ENCODE results near the gene TMEM205. TPM values are rescaled to one million over a fixed set of nuclear protein-coding genes. Genes with fewer than 3 reads are reported as not detected.
"Not testable (repeated sequence)": the region's sequence is repeated elsewhere in the genome, so short reads cannot be mapped to it uniquely, and the experiment has no call there.

The TMEM205 gene
- total and polyA plus RNA-seq, 3 donors from 2014 or later: 132 to 213 (median 174) TPM

DNA sequence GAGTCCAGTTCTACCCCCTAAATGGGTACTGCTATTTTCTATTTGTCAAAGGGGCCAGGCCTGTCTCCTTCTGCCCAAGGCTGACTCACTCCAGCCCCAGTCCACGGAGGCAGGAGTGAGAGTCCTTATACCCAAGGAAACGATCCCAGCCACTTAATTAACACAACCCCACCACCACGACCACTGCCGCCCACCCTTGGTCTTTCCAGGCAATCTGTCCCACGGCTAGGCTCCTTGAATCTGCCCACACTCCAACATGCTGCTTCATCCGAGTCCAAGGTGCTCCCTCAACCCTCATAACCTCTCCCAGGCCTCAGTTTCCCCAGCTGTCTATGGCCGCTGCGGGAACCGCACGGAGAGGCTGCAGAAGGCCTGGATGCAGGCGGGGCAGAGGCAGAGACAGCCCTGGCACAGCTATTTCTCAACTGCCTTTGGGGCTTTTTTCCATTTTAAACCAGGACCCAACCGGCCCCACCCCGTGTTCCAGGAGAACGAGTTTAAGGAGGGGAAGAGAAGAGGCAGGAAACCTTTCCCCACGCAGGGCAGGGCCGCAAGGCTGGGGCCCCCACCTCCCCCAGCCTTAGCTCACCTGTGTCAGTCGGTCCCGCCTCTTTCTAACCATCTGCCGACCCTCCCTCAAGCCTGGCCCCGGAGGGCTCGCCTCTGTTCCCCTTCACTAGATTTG, 7.4 kb downstream of the TMEM205 start:
- H3K9me3 ChIP-seq: no peaks in the 10 kb centered on the region
- WGBS, 2 donors: 27 to 37% methylated on average over 19 to 21 of the region's 21 CpGs
- TF ChIP-seq POLR2A (IDR thresholded peaks at IDR 0.05): no peak
- TF ChIP-seq, protein P1, sequence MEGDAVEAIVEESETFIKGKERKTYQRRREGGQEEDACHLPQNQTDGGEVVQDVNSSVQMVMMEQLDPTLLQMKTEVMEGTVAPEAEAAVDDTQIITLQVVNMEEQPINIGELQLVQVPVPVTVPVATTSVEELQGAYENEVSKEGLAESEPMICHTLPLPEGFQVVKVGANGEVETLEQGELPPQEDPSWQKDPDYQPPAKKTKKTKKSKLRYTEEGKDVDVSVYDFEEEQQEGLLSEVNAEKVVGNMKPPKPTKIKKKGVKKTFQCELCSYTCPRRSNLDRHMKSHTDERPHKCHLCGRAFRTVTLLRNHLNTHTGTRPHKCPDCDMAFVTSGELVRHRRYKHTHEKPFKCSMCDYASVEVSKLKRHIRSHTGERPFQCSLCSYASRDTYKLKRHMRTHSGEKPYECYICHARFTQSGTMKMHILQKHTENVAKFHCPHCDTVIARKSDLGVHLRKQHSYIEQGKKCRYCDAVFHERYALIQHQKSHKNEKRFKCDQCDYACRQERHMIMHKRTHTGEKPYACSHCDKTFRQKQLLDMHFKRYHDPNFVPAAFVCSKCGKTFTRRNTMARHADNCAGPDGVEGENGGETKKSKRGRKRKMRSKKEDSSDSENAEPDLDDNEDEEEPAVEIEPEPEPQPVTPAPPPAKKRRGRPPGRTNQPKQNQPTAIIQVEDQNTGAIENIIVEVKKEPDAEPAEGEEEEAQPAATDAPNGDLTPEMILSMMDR (IDR thresholded peaks at IDR 0.05): no peak
- H3K4me1 ChIP-seq: peaks cover 13% of the 10 kb centered on the region
- H3K27ac ChIP-seq: peak overlapping the region; percentile 52 to 76
- no peaks in the 10 kb centered on the region for H3K36me3 ChIP-seq (ENCODE audit: low read depth, missing control alignments)
- H3K27me3 ChIP-seq: no peaks in the 10 kb centered on the region
- DNase-seq: no peak
- intact Hi-C loops (cut with DNase I; ENCODE audit: low total_unique reads): no loop called here
- peak overlapping the region; percentile 61 to 65 for H3K4me3 ChIP-seq

DNA sequence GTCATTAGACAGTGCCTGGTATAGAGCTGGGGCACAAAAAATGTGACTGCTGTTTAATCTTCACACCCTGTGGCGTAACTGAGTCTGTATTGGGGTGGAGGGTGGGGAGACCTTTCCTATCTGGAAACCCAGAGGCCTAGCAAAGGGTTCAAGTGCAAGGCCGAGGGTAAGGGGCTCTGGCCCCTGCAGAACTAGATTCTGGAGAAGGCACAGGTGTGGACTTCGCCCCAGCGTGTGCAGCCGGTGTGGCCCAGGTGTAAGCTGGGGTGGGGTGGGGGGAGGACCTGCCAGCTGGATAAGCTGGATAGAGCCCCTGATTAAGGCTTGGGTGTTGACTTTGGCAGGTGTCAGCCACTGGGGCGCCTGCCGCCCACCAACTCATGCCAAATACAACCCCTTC, 7.9 kb downstream of the TMEM205 start:
- intact Hi-C loops (cut with DNase I; ENCODE audit: low total_unique reads): no loop called here
- TF ChIP-seq, protein P1 (IDR thresholded peaks at IDR 0.05): no peak
- no peak for TF ChIP-seq POLR2A (IDR thresholded peaks at IDR 0.05)
- Histone ChIP-seq H3K4me3 (no peak overlapping the region), H3K27me3 (no peaks in the 10 kb centered on the region), H3K27ac (no peak overlapping the region), H3K36me3 (ENCODE audit: low read depth, missing control alignments) (no peaks in the 10 kb centered on the region), H3K4me1 (peaks cover 13% of the 10 kb centered on the region), H3K9me3 (no peaks in the 10 kb centered on the region)
- WGBS, 2 donors: 88 to 89% methylated on average over 7 of the region's 7 CpGs
- DNase-seq: no peak

DNA sequence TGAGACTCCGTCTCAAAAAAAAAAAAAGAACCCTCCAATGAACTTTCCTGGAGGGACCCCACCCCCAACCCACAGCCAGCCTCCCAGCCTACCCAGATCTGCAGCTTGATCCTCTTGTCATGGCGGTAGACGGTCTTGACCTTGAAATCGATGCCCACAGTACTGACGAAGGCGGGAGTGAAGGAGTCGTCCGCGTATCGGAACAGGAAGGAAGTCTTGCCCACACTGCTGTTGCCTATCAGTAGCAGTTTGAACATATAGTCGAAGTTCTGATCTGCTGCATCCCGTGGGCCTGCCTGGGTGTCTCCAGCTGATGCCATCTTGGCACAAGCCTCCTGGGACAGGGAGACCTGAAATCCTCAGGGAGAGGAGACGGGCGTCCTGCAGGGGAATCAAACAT, 9.0 kb downstream of the TMEM205 start:
- Histone ChIP-seq H3K36me3 (ENCODE audit: low read depth, missing control alignments) (no peaks in the 10 kb centered on the region), H3K4me3 (no peak overlapping the region), H3K27me3 (no peaks in the 10 kb centered on the region), H3K4me1 (peaks cover 13% of the 10 kb centered on the region), H3K9me3 (no peaks in the 10 kb centered on the region), H3K27ac (no peak overlapping the region)
- intact Hi-C loops (cut with DNase I; ENCODE audit: low total_unique reads): no loop called here
- no peak for DNase-seq
- TF ChIP-seq POLR2A (IDR thresholded peaks at IDR 0.05): no peak
- TF ChIP-seq, protein P1 (IDR thresholded peaks at IDR 0.05): no peak
- WGBS, 2 donors: 72 to 79% methylated on average over 7 to 14 of the region's 14 CpGs

DNA sequence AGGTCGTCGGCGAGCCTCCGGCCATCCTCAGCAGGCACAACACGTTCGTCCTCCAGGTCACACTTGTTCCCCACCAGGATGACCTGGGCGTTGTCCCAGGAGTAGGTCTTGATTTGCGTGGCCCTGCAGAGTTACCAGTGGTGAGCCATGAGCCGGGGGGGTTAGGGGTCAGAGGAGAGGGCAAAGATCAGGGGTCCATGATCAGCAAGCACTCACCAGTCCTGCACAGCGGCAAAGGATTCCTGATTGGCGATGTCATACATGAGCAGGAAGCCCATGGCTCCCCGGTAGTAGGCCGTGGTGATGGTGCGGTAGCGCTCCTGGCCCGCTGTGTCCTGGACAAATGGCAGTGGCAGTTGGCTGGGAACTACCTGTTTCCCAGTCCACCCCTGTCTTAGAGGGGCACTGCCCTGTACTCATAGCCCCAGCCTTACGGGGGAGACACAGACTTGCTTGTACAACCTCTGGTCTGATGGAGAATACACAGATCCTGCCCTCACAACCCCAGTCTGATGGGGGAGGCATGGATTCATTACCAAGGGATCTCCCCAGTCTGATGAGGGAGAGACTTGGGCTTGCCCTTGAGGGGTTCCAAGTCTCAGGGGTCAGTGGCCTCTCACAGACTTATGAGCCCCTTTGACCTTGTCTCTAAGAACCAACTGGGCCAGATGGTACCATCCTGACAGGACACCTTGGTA, 10.5 kb downstream of the TMEM205 start:
- 91 to 96% methylated on average over 8 to 17 of the region's 17 CpGs for WGBS, 2 donors
- DNase-seq: no peak
- TF ChIP-seq POLR2A (IDR thresholded peaks at IDR 0.05): no peak
- TF ChIP-seq, protein P1 (IDR thresholded peaks at IDR 0.05): no peak
- peaks cover 13% of the 10 kb centered on the region for H3K4me1 ChIP-seq
- intact Hi-C loops (cut with DNase I; ENCODE audit: low total_unique reads): no loop called here
- H3K27ac ChIP-seq: no peak overlapping the region
- no peak overlapping the region for H3K4me3 ChIP-seq
- no peaks in the 10 kb centered on the region for H3K36me3 ChIP-seq (ENCODE audit: low read depth, missing control alignments)
- H3K9me3 ChIP-seq: no peaks in the 10 kb centered on the region
- no peaks in the 10 kb centered on the region for H3K27me3 ChIP-seq

DNA sequence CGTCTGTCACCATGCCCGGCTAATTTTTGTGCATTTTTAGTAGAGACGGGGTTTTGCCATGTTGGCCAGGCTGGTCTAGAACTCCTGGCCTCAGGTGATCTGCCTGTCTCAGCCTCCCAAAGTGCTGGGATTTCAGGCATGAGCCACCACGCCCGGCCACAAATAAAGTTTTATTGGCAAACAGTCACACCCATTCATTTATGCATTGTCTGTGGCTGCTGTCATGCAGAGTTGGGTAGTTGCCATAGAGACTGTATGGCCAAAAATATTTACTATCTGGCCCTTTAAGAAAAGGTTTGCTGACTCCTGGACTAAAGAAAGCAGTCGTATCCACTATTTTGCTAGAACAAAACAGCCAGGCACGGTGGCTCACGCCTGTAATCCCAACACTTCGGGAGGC, 12.2 kb downstream of the TMEM205 start:
- DNase-seq; H3K4me3 ChIP-seq; H3K9me3 ChIP-seq; H3K4me1 ChIP-seq; H3K27ac ChIP-seq; H3K27me3 ChIP-seq; intact Hi-C loops (cut with DNase I; ENCODE audit: low total_unique reads); H3K36me3 ChIP-seq (ENCODE audit: low read depth, missing control alignments): not testable (repeated sequence)
- WGBS, 2 donors: 88 to 92% methylated on average over 9 of the region's 9 CpGs
